BLaER1 (cell line): ENCODE data around the gene ALX1.

ENCODE experiments used
- H3K27ac ChIP-seq: shearing (Covaris generic); formaldehyde crosslinking; 2 replicates; pipeline ENCODE4 v1.8.1; 2022
- H3K27me3 ChIP-seq: shearing (Covaris generic); formaldehyde crosslinking; 2 replicates; pipeline ENCODE4 v1.8.1; 2022
- H3K36me3 ChIP-seq: shearing (Covaris generic); formaldehyde crosslinking; 2 replicates; pipeline ENCODE4 v1.8.1; 2022
- H3K4me1 ChIP-seq: shearing (Covaris generic); formaldehyde crosslinking; 2 replicates; pipeline ENCODE4 v1.8.1; 2022
- H3K4me2 ChIP-seq: shearing (Covaris generic); formaldehyde crosslinking; 2 replicates; pipeline ENCODE4 v1.8.1; 2022
- H3K4me3 ChIP-seq: shearing (Covaris generic); formaldehyde crosslinking; 2 replicates; pipeline ENCODE4 v1.8.1; 2022
- H3K9ac ChIP-seq: shearing (Covaris generic); formaldehyde crosslinking; 2 replicates; pipeline ENCODE4 v1.8.1; 2022
- H3K9me3 ChIP-seq: shearing (Covaris generic); formaldehyde crosslinking; 2 replicates; pipeline ENCODE4 v1.8.1; 2022
- H4K20me1 ChIP-seq: shearing (Covaris generic); formaldehyde crosslinking; 2 replicates; pipeline ENCODE4 v1.8.1; 2022
- Cebpa-rat ChIP-seq: shearing (Covaris generic); IDR thresholded peaks from 2 replicates; pipeline ENCODE4 v1.8.1; 2022

The ALX1 gene

GRCh38 chr12:85280165-85280983, at the start of gene ALX1:
TSS of gene ALX1 (plus strand) at chr12:85280220. CDS start at chr12:85280262, 42 bp downstream.
- no peaks in the 10 kb centered on the region for H4K20me1 ChIP-seq
- no peaks in the 10 kb centered on the region for H3K36me3 ChIP-seq
- H3K9ac ChIP-seq, result no peak within 1 kb of the TSS
- H3K4me2 ChIP-seq, result no peak within 1 kb of the TSS
- H3K4me3 ChIP-seq, result no peak within 1 kb of the TSS
- TF ChIP-seq Cebpa-rat, result no peak
- no peak within 1 kb of the TSS for H3K27ac ChIP-seq
- no peaks in the 10 kb centered on the region for H3K27me3 ChIP-seq
- H3K4me1 ChIP-seq, result no peaks in the 10 kb centered on the region
- peaks cover 29% of the 10 kb centered on the region for H3K9me3 ChIP-seq

DNA sequence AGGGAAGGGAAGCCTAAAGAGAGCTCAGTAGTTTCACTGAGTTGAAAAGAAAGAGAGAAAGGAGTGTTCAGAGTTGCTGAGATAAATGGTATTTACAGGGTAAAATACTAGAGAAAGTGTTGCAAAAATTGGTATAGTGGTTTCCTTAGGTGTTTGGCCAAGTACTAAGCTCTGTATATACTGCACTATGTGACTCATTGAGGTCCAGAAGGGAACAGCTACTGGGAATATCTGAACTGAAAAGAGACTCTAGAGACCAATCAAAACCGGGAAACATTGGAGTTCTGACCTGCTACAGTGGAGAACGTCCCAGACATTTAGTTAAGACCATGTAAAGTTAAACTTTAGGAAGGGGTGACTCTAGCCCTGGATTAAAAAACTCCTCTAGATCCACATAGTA, 42.7 kb upstream of the ALX1 start:
- Histone ChIP-seq H3K9me3 (no peaks in the 10 kb centered on the region), H3K4me1 (no peaks in the 10 kb centered on the region), H3K27me3 (no peaks in the 10 kb centered on the region), H4K20me1 (no peaks in the 10 kb centered on the region), H3K27ac (no peak overlapping the region), H3K36me3 (no peaks in the 10 kb centered on the region), H3K4me3 (no peak overlapping the region), H3K4me2 (no peak overlapping the region), H3K9ac (no peak overlapping the region)
- no peak for TF ChIP-seq Cebpa-rat

DNA sequence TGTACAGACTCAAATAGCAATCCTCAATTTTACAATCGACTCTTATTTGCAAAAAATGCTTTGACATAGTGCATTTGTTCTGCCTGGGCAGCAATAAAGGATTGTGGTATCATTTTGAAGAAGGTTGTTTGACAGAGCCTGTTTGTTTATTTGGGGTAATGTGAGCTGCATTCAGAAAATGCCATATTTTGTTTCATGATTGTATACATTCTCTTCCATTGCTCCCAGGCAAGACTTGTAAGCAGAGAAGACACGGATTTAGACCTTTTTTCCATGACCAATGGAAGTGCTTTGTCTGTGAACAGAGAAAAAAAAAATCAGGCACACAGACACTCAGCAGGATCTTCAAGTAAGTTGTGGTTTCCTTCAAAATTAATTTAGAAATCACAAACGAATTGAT, 35.5 kb upstream of the ALX1 start:
- H3K27ac ChIP-seq, result no peak overlapping the region
- no peaks in the 10 kb centered on the region for H3K36me3 ChIP-seq
- no peak overlapping the region for H3K9ac ChIP-seq
- H3K9me3 ChIP-seq, result no peaks in the 10 kb centered on the region
- H3K4me3 ChIP-seq, result no peak overlapping the region
- no peak overlapping the region for H3K4me2 ChIP-seq
- no peak for TF ChIP-seq Cebpa-rat
- H3K27me3 ChIP-seq, result no peaks in the 10 kb centered on the region
- H4K20me1 ChIP-seq, result no peaks in the 10 kb centered on the region
- no peaks in the 10 kb centered on the region for H3K4me1 ChIP-seq

DNA sequence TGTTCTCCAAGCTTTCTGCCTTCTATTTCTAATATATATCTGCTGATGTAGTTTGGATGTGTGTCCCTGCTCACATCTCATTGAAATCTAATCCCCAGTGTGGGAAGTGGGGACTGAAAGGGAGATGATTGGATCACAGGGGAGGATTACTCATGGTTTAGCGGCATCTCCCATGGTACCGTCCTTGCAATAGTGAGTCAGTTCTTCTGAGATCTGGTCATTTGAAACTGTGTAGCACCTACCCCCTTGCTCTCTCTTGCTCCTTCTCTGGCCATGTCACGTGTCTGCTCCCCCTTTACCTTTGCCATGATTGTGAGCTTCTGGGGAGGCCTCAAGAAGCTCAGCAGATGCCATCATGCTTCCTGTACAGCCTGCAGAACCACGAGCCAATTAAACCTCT, 26.2 kb upstream of the ALX1 start:
- H3K27ac ChIP-seq, result no peak overlapping the region
- no peak overlapping the region for H3K4me3 ChIP-seq
- H3K9me3 ChIP-seq, result no peaks in the 10 kb centered on the region
- H3K4me2 ChIP-seq, result no peak overlapping the region
- H3K9ac ChIP-seq, result no peak overlapping the region
- no peaks in the 10 kb centered on the region for H3K4me1 ChIP-seq
- H3K36me3 ChIP-seq, result no peaks in the 10 kb centered on the region
- no peaks in the 10 kb centered on the region for H4K20me1 ChIP-seq
- H3K27me3 ChIP-seq, result no peaks in the 10 kb centered on the region
- no peak for TF ChIP-seq Cebpa-rat

DNA sequence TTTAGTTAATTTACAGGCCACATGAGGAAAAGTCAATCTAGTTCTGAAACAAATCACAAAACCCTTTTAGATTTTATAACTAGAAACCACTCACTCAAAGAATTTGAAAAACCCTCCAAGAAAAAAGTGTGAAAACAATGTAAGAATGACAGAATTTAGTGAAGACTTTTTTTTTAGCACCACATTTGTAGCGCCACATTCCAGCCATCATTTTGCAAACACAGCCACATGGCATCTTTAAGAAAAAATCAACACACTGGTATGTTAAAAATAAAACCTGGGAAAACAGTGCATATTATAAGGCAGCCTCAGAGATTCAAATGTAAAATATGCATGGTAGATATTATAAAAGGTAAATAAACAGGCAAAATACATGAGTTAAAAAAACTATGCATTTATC, 22.3 kb upstream of the ALX1 start:
- no peak overlapping the region for H3K27ac ChIP-seq

GRCh38 chr12:85260447-85260846, 19.6 kb upstream of the ALX1 start:
- Histone ChIP-seq H3K4me3 (no peak overlapping the region), H3K27me3 (no peaks in the 10 kb centered on the region), H3K4me1 (no peaks in the 10 kb centered on the region), H3K9ac (no peak overlapping the region), H4K20me1 (no peaks in the 10 kb centered on the region), H3K27ac (no peak overlapping the region), H3K36me3 (no peaks in the 10 kb centered on the region), H3K4me2 (no peak overlapping the region), H3K9me3 (no peaks in the 10 kb centered on the region)
- TF ChIP-seq Cebpa-rat, result no peak

More for the DNA sequence above, 22.3 kb upstream of the ALX1 start:
- Histone ChIP-seq H3K4me3 (no peak overlapping the region), H3K27me3 (no peaks in the 10 kb centered on the region), H4K20me1 (no peaks in the 10 kb centered on the region), H3K4me1 (no peaks in the 10 kb centered on the region), H3K36me3 (no peaks in the 10 kb centered on the region), H3K9me3 (no peaks in the 10 kb centered on the region), H3K4me2 (no peak overlapping the region), H3K9ac (no peak overlapping the region)
- TF ChIP-seq Cebpa-rat, result no peak

GRCh38 chr12:85260896-85261295, 19.1 kb upstream of the ALX1 start:
- TF ChIP-seq Cebpa-rat, result no peak
- Histone ChIP-seq H4K20me1 (no peaks in the 10 kb centered on the region), H3K27me3 (no peaks in the 10 kb centered on the region), H3K4me3 (no peak overlapping the region), H3K9ac (no peak overlapping the region), H3K27ac (no peak overlapping the region), H3K4me2 (no peak overlapping the region), H3K4me1 (no peaks in the 10 kb centered on the region), H3K9me3 (no peaks in the 10 kb centered on the region), H3K36me3 (no peaks in the 10 kb centered on the region)

DNA sequence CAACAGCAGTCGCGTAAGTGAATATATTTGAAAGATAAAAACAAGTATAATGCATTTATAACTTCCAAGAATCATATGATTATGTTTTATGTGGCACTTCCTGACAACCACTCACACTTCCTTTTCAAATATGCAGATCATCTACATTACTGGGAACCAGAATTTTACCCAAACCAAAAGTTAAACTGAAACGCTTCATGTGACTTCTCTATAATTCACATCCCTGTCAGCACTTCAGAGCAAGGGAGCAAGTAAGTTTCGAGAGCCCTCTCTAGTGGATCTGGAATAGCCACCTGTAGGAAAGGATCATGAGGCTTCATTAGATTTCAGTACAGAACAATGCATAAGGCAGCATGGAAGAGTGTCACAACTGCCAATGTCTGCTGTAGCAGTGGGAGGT, 13.7 kb upstream of the ALX1 start:
- TF ChIP-seq Cebpa-rat, result no peak
- no peaks in the 10 kb centered on the region for H3K27me3 ChIP-seq
- H4K20me1 ChIP-seq, result no peaks in the 10 kb centered on the region
- H3K4me1 ChIP-seq, result no peaks in the 10 kb centered on the region
- no peaks in the 10 kb centered on the region for H3K36me3 ChIP-seq
- no peak overlapping the region for H3K4me3 ChIP-seq
- H3K4me2 ChIP-seq, result no peak overlapping the region
- H3K9me3 ChIP-seq, result no peaks in the 10 kb centered on the region
- H3K27ac ChIP-seq, result no peak overlapping the region
- H3K9ac ChIP-seq, result no peak overlapping the region

DNA sequence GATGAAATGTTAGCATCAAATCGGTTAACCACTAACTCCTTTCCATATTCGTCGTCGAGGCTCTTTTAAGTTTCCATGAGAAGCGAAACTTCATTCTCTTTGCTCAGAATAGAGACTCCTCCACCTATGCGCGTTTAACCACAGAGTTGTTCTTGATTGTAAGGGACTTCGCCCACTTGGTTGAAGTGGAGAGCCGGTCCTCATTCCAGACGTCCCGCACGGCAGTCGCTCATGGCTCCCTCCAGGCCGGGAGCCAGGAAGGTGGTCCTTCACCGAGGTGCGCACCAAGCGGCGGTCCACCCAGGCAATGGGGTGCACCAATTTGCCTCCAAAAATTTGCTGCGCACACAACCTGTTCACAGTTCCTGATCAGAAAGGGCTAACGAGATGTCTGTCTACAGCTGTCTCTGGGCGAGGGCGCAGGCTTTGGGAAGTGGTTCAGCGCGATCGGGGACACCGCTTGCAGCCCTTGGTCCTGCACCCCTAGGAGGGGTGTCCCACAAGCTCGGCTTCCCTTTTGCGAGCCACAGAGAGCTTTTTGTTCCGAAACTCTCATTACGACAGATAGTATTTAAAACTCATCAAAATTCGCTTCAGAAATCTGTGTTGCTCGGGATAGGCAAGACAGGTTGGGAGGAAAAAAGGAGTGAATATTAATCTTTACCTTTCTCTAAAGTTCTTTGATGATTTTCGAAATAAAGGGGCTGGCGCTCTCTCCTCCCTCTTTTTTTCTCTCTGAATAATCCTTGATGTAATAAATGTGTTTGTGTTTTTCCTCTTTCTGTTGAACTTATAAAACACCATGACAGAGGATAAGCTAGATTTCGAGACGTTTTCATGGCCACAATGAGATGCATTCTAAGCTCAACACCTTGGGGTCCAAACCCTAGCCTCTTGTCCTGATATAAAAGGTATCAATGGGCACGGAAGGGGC, 6.4 kb upstream of the ALX1 start:
- Histone ChIP-seq H3K9me3 (peaks cover 17% of the 10 kb centered on the region), H3K36me3 (no peaks in the 10 kb centered on the region), H3K27ac (no peak overlapping the region), H3K27me3 (no peaks in the 10 kb centered on the region), H3K4me1 (no peaks in the 10 kb centered on the region), H3K9ac (no peak overlapping the region), H3K4me3 (no peak overlapping the region), H3K4me2 (no peak overlapping the region), H4K20me1 (no peaks in the 10 kb centered on the region)
- TF ChIP-seq Cebpa-rat, result no peak

DNA sequence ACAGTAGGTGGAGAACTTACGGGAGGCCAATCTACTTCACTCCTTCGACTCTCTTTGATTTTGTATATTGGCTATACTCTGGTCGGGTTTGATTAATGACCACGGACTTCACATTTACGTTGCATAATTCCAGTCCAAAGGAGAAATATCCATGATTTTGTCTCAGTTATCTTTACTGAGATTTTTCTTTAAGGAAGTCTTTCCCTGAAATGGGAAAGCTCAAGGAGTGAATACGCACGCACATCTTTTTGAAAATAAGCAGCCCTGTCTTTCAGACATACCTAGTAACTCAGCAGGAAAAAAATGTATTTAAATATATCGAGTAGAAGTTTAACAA, 5.7 kb upstream of the ALX1 start:
- no peak for TF ChIP-seq Cebpa-rat
- Histone ChIP-seq H3K9ac (no peak overlapping the region), H3K4me3 (no peak overlapping the region), H3K9me3 (peaks cover 23% of the 10 kb centered on the region), H4K20me1 (no peaks in the 10 kb centered on the region), H3K27ac (no peak overlapping the region), H3K4me2 (no peak overlapping the region), H3K27me3 (no peaks in the 10 kb centered on the region), H3K4me1 (no peaks in the 10 kb centered on the region), H3K36me3 (no peaks in the 10 kb centered on the region)
